NCI-H1105 (cell line): ENCODE measurements around the gene IFITM10.

Source experiments
- DNase-seq: peaks from one replicate; lab custom pipeline; 2025; lab: John Stamatoyannopoulos, UW

The IFITM10 gene

DNA sequence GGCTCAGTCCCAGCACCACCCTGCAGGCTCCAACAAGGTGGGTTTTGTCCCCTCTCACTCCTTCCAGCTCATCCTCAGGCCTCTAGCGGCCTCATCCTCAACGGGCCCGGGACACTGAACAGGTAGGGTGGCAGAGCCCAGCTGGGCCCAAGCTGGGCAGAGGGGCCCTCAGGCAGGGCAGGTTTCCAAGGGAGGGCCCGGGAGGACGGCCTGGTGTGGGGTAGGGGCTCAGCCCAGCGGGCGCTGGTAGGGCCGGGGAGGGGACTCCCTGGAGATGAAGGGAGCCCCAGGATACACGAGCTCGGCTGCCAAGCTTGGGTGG, 2.5 kb upstream of the IFITM10 start:
- DNase-seq, result no peak

- DNase-seq, result no peak
Measured at GRCh38 chr11:1751999-1752906, 1.9 kb upstream of the IFITM10 start.

DNA sequence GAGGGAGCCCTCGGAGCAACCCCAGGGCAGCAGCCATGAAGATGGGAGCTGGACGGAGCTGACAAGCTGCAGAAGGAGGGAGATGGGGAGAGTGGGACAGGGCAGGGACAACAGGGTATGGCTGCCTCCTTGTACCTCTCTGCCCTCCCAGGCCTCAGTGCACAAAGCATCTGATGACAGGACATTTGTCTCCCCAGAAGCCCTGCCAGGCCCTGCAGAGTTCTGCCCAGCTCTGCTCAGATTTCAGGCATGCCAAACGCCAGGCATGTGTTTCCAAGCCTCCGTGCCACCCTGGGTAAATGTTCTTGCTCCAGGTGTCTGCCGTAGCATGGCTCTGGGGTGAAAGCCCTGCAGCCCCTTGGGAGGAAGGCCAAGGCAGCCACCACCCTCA, 1.1 kb upstream of the IFITM10 start:
- DNase-seq, result no peak

DNA sequence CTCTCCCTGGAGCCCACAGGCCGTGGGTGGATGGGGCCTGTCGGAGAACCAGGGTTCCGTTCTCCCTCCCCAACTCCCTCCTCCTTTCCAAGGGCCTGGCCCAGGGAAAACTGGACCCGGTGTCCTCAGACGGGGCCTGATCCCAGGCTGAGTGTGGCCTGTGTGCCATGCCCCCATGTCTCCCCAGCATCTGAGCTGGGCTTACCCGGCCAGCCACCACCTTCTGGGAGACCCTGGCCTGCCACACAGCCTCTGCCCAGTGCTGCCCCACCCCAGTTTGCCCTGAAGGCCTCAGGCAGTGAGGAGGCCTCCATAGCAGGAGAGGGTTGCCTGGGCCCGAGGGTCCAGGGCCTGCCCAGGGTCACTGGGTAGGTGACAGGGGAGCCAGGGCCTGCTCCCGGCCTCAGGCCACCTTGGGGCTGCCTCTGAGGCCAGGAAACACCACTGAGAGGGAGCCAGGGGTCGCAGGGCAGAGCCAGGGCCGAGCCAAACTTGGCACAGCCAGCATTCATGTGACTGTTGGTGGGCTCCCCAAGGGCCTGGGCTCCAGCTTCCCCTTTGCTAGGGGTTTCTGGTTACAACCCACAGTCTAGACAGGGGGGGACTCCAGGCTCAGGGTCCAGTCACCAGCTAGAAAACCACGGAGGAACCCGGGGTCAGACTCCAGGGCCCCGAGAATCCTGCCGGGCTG, 590 bp upstream of the IFITM10 start:
- DNase-seq, result no peak

- DNase-seq, result no peak
Measured at GRCh38 chr11:1749395-1750351, 722 bp downstream of the IFITM10 start.

GRCh38 chr11:1748636-1749394, 1.6 kb downstream of the IFITM10 start:
- DNase-seq, result no peak

GRCh38 chr11:1747753-1748635, 2.4 kb downstream of the IFITM10 start:
- DNase-seq, result no peak

- DNase-seq, result no peak
Measured at GRCh38 chr11:1746956-1747752, 3.2 kb downstream of the IFITM10 start.

GRCh38 chr11:1746511-1746931, 3.9 kb downstream of the IFITM10 start:
- no peak for DNase-seq

GRCh38 chr11:1745701-1746320, 4.6 kb downstream of the IFITM10 start:
- no peak for DNase-seq

GRCh38 chr11:1744891-1745700, 5.3 kb downstream of the IFITM10 start:
- DNase-seq, result no peak

DNA sequence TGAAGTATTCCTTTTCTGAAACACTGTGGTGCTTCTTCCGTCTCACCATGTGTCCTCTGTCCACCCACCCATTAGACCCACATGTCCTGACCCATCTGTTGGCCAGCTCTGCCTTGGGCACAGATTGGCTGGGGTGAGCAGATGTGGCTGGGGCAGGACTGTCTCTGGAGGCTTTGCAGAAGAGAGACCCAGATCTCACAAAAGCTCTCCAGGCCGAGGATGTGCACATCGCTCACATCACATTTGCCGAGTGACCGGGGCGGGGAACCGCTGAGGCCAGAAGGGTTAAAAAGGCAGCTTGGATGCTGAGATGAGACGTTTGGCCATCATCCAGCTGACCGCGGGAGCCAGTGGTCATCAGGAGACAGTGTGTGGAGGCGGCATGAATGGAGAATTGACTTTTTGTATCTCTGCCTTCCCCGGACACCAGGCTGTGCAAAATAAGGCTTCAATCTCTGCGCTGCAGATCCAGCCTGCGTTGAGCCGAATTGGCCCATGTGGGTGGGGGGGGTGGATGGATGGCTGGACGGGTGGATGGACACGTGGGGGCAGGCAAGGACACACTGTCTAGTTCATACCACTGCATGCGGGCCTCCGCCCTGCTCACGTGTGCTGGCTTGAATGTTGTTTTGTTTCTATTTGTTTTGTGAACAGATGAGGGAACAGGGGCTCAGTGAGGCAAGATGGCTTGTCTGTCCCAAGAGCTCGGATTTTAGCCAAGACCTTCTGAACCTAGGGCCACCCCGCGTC, 6.1 kb downstream of the IFITM10 start:
- DNase-seq, result no peak

DNA sequence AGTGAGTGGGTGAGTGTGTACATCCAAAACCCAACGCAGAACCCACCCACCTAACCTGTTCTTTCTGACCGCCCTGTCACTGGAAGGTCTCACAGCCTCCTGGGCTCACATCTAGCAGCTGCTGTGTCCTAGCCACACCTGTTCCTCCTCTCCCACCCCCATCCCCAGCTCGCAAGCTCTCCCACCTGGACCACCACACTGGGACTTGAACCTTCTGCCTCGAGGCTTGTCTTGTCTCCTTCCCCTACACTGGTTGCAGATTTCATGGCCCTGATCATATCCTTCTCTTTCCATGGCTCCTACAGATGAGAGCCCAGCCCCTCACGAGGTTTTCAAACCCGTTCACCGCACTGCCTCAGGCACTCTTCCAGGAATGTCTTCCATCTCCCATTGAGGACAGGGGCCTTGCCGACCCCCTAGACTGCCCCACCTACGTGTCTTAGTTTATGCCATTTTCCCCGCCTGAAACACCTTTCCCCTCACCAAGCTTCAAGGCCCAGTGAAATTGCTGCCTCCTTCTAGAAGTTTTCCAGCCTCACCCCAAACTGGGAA, 6.7 kb downstream of the IFITM10 start:
- DNase-seq, result no peak

DNA sequence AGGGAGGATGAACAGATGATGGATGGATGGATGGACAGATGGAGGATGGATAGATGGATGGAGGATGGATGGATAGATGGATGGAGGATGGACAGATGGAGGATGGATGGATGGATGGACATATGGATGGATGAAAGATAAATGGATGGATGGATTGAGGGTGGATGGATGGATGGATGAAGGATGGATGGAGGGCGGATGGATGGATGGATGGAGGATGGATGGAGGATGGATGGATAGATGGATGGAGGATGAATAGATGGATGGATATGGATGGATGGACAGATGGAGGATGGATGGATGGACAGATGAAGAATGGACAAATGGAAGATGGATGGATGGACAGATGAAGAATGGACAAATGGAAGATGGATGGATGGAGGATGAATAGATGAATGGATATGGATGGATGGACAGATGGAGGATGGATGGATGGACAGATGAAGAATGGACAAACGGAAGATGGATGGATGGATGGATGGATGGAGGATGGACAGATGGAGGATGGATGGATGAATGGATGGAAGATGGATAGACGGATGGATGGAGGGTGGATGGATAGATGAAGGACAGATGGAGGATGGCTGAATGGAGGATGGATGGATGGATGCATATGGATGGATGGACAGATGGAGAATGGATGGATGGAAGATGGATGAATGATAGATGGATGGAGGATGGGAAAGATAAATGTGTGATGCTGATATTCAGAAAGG, 7.4 kb downstream of the IFITM10 start:
- no peak for DNase-seq

- no peak for DNase-seq
Measured at GRCh38 chr11:1742371-1742770, 8.0 kb downstream of the IFITM10 start.

GRCh38 chr11:1741741-1742140, 8.7 kb downstream of the IFITM10 start:
- DNase-seq, result no peak
